Measurements from ENCODE around the gene UBALD1. TPM values are rescaled to one million over a fixed set of nuclear protein-coding genes. Genes with fewer than 3 reads are reported as not detected.

Gene UBALD1
- total RNA-seq, 1 donor from 2014 or later: 26.2 TPM

- ATAC-seq: peak; percentile 99
- intact Hi-C loops (cut with DNase I): loop anchor here (2.0 to 10.0 kb wide), 2 partner anchors 53 to 331 kb away; partner anchors contain the start of gene SEC14L5
Measured at GRCh38 chr16:4624015-4624826, 9.5 kb upstream of the UBALD1 start, which contains the start of gene MGRN1. MGRN1 (plus strand) TSS chr16:4624826; CDS start chr16:4624961, 135 bp downstream.

GRCh38 chr16:4623593-4623992 lies 8.9 kb upstream of the UBALD1 start:
- ATAC-seq (no peak), DNase-seq (ENCODE audit: missing footprints) (no peak)
- intact Hi-C loops (cut with DNase I): loop anchor here (10.0 kb wide), 1 partner anchor 331 kb away; the partner anchor contains the start of gene SEC14L5

More at GRCh38 chr16:4624015-4624826, 9.5 kb upstream of the UBALD1 start, which contains the start of gene MGRN1:
- DNase-seq (ENCODE audit: missing footprints): peak; percentile 95

GRCh38 chr16:4618645-4619418 lies 4.1 kb upstream of the UBALD1 start:
- intact Hi-C loops (cut with DNase I): no loop called here
- no peak for DNase-seq (ENCODE audit: missing footprints)
- no peak for ATAC-seq

DNA sequence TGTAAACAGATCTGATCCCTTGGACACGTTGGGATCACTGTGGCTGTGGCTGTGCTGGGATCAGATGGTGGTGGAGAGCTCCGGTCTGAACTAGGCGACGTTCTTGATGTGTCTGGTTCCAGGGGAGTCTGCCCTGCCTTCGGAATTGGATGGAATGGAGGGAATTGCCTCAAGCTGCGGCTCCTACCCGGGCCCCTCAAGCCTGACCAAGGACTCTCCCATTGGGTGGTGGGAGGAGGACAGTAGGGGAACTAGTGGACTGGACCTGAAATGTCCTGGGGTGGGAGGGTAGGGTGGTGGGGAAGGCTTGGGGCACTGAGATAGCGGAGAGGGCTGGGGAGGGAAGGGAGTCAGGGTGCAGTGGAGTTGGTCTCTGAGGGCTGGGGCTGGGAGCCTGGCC lies 3.2 kb upstream of the UBALD1 start:
- ATAC-seq (no peak), DNase-seq (ENCODE audit: missing footprints) (no peak)
- intact Hi-C loops (cut with DNase I): no loop called here

GRCh38 chr16:4616047-4616811 lies 1.5 kb upstream of the UBALD1 start:
- intact Hi-C loops (cut with DNase I): no loop called here
- ATAC-seq (peak; percentile 92), DNase-seq (ENCODE audit: missing footprints) (peak; percentile 100)

- intact Hi-C loops (cut with DNase I): no loop called here
- ATAC-seq (no peak), DNase-seq (ENCODE audit: missing footprints) (no peak)
Measured at GRCh38 chr16:4615384-4616046, 827 bp upstream of the UBALD1 start.

DNA sequence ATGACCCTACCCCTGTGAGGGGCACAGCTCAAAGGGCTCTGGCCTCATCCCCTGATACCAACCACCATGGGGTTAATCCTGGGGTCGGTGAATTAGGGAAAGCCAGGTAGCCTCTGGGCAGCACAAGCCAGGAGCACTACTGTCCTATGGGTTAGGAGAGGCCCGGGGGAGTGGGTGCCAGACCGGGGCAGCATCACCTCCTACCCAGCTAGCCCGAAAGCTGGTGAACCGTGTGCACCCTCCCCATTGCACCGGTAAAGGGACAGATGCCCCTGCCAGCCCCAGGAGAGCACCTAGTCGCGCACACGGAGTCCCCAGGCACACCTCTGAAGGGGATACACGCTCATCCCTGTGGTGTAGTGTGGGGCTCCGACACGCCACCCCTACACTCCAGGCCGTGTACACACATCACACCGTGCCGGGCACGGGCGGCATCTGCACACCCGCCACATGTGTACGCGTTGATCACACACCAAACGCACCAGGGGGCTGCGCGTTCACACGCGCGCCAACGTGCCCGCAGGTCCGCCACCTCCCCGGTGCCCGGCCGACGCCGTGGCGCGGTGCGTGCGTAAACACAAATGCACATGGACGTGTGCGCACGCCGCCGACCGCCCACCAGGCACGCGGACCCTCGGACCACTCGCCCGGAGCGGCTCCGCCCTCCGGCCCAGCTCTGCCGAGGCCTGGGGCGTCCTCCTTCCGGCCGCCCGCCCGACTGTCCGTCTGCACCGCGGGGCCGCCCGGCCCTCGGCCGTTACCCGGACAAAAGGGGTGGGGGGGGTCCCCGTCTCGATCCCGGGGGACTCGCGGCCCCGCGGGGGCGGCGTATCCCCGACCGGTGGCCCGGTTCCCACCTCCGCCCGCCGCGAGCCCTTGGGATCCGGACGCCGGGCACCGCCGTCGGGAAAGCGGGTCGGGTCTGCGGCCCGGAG lies 785 bp downstream of the UBALD1 start:
- DNase-seq (ENCODE audit: missing footprints): peak; percentile 78
- no peak for ATAC-seq
- intact Hi-C loops (cut with DNase I): no loop called here

DNA sequence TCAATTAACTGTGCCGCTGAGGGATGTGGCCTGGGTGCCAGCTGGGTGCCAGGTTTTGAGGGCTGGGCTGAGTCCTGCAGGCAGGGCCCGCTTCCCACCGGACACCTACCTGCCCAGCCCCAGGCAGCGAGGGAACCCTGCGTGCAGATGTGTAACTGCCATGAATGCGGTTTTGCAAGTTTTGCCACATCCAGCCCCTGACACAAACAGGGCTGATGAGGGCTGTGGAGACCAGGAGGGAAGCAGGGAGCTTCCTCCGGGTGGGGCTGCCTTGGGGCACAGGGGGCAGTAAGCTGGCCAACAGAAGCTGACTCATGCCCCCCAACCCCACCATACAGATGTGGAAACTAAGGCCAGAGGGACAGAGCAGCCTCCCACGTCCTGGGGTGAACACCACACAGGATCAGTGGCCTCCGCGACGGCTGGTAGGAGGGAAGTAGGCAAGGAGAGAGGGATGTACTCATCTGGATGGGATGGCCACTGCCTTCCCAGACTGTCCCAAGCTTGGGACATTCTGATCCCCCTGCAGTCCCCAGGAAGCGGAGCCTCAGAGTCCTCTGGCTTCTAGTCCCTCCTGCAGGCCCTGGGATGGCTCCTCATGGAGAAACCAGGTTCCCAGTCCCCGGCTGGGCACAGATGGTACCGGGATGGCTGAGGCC lies 1.6 kb downstream of the UBALD1 start:
- intact Hi-C loops (cut with DNase I): no loop called here
- no peak for DNase-seq (ENCODE audit: missing footprints)
- ATAC-seq: no peak

DNA sequence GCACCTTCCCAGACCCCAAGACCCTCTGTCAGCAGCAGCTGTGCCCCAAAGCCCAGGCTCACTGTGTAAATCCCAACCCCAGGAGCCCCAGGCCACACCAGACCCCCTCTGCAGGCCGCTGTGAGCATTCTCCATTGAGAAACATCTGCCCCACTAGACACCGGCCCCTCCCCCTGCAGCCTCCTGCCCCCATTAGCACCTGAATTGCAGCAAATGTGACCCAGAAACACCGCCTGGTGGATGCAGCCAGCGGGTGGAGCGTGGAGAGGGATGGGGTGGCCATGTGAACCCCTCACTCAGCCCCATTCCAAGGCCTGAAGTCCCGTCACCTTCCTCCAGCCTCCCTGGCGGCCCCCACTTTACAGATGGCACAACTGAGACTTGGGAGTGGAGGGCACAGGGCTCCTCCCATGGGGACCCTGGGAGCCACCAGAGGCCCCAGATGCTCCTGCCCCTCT lies 2.2 kb downstream of the UBALD1 start:
- intact Hi-C loops (cut with DNase I): no loop called here
- ATAC-seq (no peak), DNase-seq (ENCODE audit: missing footprints) (no peak)

DNA sequence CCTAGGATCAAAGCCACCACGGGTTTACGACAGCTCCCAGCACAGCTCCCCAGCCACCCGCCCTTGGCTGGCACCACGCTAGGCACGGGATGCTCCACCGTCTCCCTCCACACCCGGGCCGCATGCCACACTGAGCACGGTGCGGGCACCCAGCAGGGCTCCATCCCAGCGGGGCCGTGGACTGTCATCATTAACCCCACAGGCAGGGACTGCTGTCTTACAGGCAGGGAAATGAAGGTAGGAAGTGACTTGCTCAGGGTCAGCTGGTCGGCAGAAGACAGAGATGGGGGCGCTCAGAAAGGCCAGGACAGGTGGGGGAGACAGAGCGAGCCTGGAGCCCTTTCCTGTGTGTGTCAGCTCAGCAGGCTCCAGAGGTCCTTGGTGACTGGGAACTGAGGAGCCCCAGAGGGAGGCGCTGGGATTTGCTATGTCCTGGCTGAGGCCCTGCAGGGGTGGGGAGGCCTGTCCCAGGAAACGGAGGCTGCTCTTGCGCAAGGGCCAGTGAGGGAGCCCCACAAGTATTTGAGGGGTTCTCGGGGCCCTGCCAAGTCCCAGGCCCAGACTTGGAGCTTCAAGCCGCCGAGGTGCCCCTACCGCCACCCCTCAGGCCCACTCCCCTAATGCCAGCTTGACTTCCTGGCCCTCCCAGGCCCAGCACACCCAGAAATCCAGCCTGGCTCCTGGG lies 3.2 kb downstream of the UBALD1 start:
- intact Hi-C loops (cut with DNase I): no loop called here
- ATAC-seq (no peak), DNase-seq (ENCODE audit: missing footprints) (no peak)

DNA sequence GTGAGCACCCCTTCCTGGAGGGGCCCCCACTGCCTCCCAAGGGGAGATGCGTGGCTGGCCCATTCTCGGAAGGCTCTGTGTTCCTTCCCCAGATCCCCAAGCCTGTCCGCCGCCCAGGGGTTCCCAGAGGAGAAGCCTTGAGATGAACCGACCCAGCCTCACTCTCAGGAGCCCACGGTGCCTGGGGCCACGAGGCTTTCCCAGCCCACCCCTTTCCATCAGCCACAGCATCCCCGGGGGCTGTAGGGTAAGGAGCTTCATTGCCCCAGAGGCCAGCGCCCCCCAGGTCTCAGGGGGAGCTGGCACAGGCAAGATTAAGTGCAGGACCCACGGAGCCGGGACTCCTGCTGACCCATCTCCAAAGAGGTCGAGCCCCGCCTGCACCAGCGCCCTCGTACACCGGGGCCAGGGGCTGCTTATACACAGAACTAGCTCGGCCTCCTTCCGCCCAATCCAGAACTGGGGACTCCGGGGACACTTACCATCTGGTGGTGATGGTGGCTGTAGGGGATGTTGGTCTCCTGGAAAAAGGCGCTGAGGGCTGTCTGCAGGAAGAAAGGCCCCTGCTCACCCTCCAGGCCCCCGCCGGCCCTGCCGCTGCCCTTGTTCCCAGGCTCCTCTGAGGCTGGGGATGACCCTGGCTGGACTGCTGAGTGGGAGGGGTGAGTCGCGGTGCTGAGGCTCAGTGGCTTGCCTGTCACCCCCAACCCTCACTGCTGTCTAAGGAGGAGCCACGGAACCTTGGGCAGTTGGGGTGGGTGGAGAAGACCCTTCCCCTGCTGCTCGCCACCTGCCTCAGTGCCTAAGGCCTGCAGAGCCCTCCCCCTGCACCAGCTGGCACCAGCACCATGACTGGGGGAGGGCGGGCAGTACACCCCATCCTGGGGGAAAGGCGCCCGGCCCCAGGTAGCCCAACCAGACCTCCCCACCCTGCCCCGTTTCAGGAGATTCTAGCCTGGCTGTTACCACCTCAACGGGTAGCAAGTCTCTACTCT lies 4.4 kb downstream of the UBALD1 start:
- DNase-seq (ENCODE audit: missing footprints) (no peak), ATAC-seq (no peak)
- intact Hi-C loops (cut with DNase I): no loop called here

DNA sequence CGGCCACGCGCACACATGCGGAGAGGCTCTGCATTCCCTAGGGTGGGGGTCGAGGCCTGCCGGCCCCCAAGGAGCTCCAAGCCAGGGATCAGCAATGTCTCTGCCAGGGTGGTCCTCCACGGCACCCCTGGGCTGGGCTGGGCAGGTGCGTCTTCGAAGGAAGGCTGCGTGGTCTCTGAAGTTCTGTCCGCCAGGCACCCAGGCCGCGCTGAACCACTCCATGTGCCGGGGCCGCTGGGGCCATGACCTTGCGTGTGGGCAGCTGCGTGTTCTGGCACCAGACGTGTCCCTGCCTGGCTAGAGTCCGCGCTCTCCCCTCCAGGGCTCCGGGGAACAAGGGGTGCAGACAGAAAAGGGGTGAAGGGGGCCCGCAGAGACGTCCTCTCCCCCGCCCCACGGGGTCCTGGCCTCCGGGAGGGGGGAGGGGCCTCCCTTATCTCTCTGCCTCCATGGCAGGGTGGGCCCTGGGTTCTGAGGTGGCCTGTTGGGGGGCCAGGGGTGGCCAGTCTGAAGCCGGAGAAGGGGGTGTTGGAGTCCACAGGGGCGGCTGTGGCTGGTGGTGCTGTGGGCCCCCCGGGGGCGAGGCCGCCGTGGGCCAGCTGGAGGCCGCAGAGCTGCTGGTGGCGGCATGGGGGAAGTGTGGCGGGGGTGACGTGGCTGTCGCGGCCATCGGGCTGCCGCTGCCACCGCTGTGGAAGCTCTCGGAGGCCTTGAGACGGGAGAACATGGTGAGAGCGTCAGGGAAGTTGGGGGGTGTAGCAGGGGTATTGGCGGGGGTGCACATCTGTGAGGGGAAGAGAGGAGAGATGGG lies 5.3 kb downstream of the UBALD1 start:
- DNase-seq (ENCODE audit: missing footprints) (no peak), ATAC-seq (no peak)
- intact Hi-C loops (cut with DNase I): no loop called here

DNA sequence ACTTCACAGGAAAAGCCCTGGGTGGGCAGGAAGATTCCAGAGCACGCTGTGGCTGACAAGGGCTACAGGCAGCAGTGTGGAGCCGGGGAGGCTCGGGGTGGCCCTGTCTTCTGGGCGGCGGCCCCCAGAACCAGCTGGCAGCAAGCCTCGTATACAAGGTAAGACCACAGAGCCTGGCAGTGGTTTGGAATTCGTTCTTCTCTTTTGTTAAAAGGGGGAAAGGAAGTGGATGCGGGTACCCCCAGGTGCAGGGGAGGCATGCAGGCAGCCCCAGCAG lies 6.0 kb downstream of the UBALD1 start:
- DNase-seq (ENCODE audit: missing footprints): no peak
- intact Hi-C loops (cut with DNase I): no loop called here

GRCh38 chr16:4607841-4608703 lies 6.6 kb downstream of the UBALD1 start:
- ATAC-seq (no peak), DNase-seq (ENCODE audit: missing footprints) (no peak)
- intact Hi-C loops (cut with DNase I): no loop called here

More for the DNA sequence above, 6.0 kb downstream of the UBALD1 start:
- ATAC-seq: no peak

Data from Right ventricle myocardium inferior (tissue), 1 donor.